Endothelial cell of umbilical vein (primary cell): ENCODE measurements around the gene FERMT2. TPM values are rescaled to one million over a fixed set of nuclear protein-coding genes. Genes with fewer than 3 reads are reported as not detected.

Experiments used
- BruUV-seq: library from RNA; stranded (reverse); fragments of 400-500 nt; replicated peaks from 2 replicates; lab custom pipeline; 2021; lab: Mats Ljungman, UMichigan
- CTCF ChIA-PET: fragments of 300-600, 350-600 bp; sonication (Branson Sonifier 250); formaldehyde crosslinking; loops from one replicate; lab custom pipeline; 2021; ENCODE audit warnings: antibody characterized with exemption, inconsistent platforms; lab: Charles Lee
- POLR2A ChIA-PET: fragments of 300-600, 350-600 bp; sonication (Branson Sonifier 250); formaldehyde crosslinking; loops from one replicate; lab custom pipeline; 2021; ENCODE audit warnings: antibody characterized with exemption, inconsistent platforms; lab: Charles Lee
- DNase-seq: peaks from one replicate; pipeline ENCODE4 v3.0.0-alpha.2; 2011; ENCODE audit warnings: low read depth, low spot score
- FAIRE-seq: peaks from 2 replicates; lab custom pipeline; 2011; peaks lifted over from hg19 to GRCh38; lab: Jason Lieb, UNC
- H2AFZ ChIP-seq: 2 replicates; pipeline ENCODE4 v1.6.0; 2012; ENCODE audit warnings: low read depth, low read length, control low read depth, inconsistent platforms
- H3K27ac ChIP-seq: 2 replicates; pipeline ENCODE4 v1.5.1; 2011; ENCODE audit warnings: low read depth, mild to moderate bottlenecking, control low read depth, low read length, moderate library complexity; ENCODE audit not compliant: insufficient read depth
- H3K27me3 ChIP-seq, 2 experiments: 2 replicates each; pipeline versions ENCODE4 v1.6.0 to v1.6.1; 2011; ENCODE audit warnings: low read length in 2 of 2, mixed read lengths in 1 of 2; ENCODE audit not compliant: control insufficient read depth in 2 of 2, insufficient read depth in 2 of 2
- H3K36me3 ChIP-seq, 2 experiments: 2 replicates in 1 of 2; 3 replicates in 1 of 2; pipeline ENCODE4 v1.5.1; 2011; ENCODE audit warnings: low read length in 2 of 2, mild to moderate bottlenecking in 1 of 2, moderate library complexity in 1 of 2; ENCODE audit not compliant: control insufficient read depth in 2 of 2, insufficient read depth in 2 of 2; ENCODE audit errors: extremely low read depth in 1 of 2
- H3K4me1 ChIP-seq: 3 replicates; pipeline ENCODE4 v1.5.1; 2011; ENCODE audit warnings: mild to moderate bottlenecking, low read length; ENCODE audit not compliant: control insufficient read depth, insufficient read depth; ENCODE audit errors: extremely low read depth
- H3K4me2 ChIP-seq: 2 replicates; pipeline ENCODE4 v1.6.1; 2011; ENCODE audit warnings: low read length, control low read depth, mixed read lengths; ENCODE audit not compliant: insufficient read depth
- H3K4me3 ChIP-seq, 3 experiments: fragments of 200-600 bp in 1 of 3; sonication (generic), shearing (Covaris generic) in 1 of 3; replicated peaks in 1 of 3; 2 replicates each; pipeline ENCODE4 v1.5.1; 2011 to 2016; ENCODE audit warnings: control low read depth in 3 of 3, low read length in 3 of 3, mild to moderate bottlenecking in 2 of 3, inconsistent platforms in 1 of 3, low read depth in 1 of 3, moderate library complexity in 1 of 3; ENCODE audit not compliant: insufficient read depth in 1 of 3
- H3K79me2 ChIP-seq: 2 replicates; pipeline ENCODE4 v1.6.0; 2012; ENCODE audit warnings: low read length, inconsistent platforms; ENCODE audit not compliant: control insufficient read depth, insufficient read depth
- H3K9ac ChIP-seq: replicated peaks from 2 replicates; pipeline ENCODE3; 2011; ENCODE audit warnings: low read length, control low read depth; ENCODE audit not compliant: insufficient read depth; ENCODE audit errors: extremely low read depth
- H3K9me1 ChIP-seq: replicated peaks from 3 replicates; pipeline ENCODE4 v1.6.0; 2011; ENCODE audit warnings: mild to moderate bottlenecking, low read length; ENCODE audit not compliant: control insufficient read depth, insufficient read depth; ENCODE audit errors: extremely low read depth
- H3K9me3 ChIP-seq: replicated peaks from 2 replicates; pipeline ENCODE4 v1.5.1; 2012; ENCODE audit warnings: low read length, inconsistent platforms; ENCODE audit not compliant: control insufficient read depth, insufficient read depth
- H4K20me1 ChIP-seq: replicated peaks from 2 replicates; pipeline ENCODE3; 2011; ENCODE audit warnings: mild to moderate bottlenecking, low read length; ENCODE audit not compliant: control insufficient read depth, insufficient read depth; ENCODE audit errors: extremely low read depth
- EZH2 ChIP-seq: IDR thresholded peaks from 2 replicates; pipeline ENCODE4 v1.6.1; 2012; ENCODE audit warnings: borderline replicate concordance, low read depth, mild to moderate bottlenecking, moderate library complexity, low read length, inconsistent platforms; ENCODE audit not compliant: severe bottlenecking
- FOS ChIP-seq: IDR thresholded peaks from 2 replicates; pipeline ENCODE4 v1.6.1; 2011; ENCODE audit warnings: mild to moderate bottlenecking, low read length, moderate library complexity, borderline replicate concordance; ENCODE audit not compliant: insufficient read depth
- GATA2 ChIP-seq: IDR thresholded peaks from 2 replicates; pipeline ENCODE4 v1.7.0; 2011; ENCODE audit warnings: low read depth, mild to moderate bottlenecking, moderate library complexity, mixed read lengths, low read length; ENCODE audit not compliant: insufficient read length, insufficient read depth
- JUN ChIP-seq: IDR thresholded peaks from 2 replicates; pipeline ENCODE4 v1.6.1; 2011; ENCODE audit warnings: borderline replicate concordance, low read depth; ENCODE audit not compliant: insufficient read length, insufficient read depth
- MYC ChIP-seq: IDR thresholded peaks from one replicate; pipeline ENCODE4 v1.6.1; 2011; ENCODE audit warnings: mild to moderate bottlenecking, low read depth, low read length
- POLR2A ChIP-seq: IDR thresholded peaks from 2 replicates; pipeline ENCODE4 v1.6.1; 2012; ENCODE audit warnings: low read depth, mild to moderate bottlenecking, control low read depth, low read length
- POLR2AphosphoS5 ChIP-seq: IDR thresholded peaks from 2 replicates; pipeline ENCODE4 v1.6.1; 2012; ENCODE audit warnings: low read depth, mild to moderate bottlenecking, control low read depth, low read length, moderate library complexity; ENCODE audit not compliant: insufficient read depth
- dilution Hi-C: fragments of 300-500 bp; cut with MboI; formaldehyde crosslinking; loops from one replicate; pipeline ENCODE4 v1.15.0; 2019; ENCODE audit warnings: low sequenced_read_pairs; ENCODE audit not compliant: extremely low pct_ligation_motif_present
- intact Hi-C: fragments of 100-400 bp; cut with micrococcal nuclease; formaldehyde crosslinking; loops from one replicate; pipeline ENCODE4 v1.10.0; 2022
- polyA plus RNA-seq, 4 experiments: library from polyadenylated mRNA; depleted of rRNA in 3 of 4; stranded (reverse) in 3 of 4; unstranded in 1 of 4; fragments of >200 nt; gene quantifications; 2 replicates each; pipeline versions ENCODE4 v1.2.1 to v1.2.3, GENCODE V29; 2011 to 2012; ENCODE audit warnings: missing spikeins in 1 of 4
- total RNA-seq: library from RNA; stranded (reverse); gene quantifications from 2 replicates; pipeline ENCODE4 v1.2.3, GENCODE V29; 2021
- TF ChIP-seq, protein P1 (sequence below): IDR thresholded peaks from 2 replicates; pipeline ENCODE4 v1.6.1; 2011; ENCODE audit not compliant: insufficient read depth, insufficient read length
- TF ChIP-seq, protein P2 (sequence below), 2 donors: IDR thresholded peaks; 1 replicate in 1 of 2; 2 replicates in 1 of 2; pipeline ENCODE4 v1.5.1; 2011; ENCODE audit warnings: low read length in 2 of 2, mild to moderate bottlenecking in 2 of 2, moderate library complexity in 2 of 2, control low read depth in 1 of 2, inconsistent platforms in 1 of 2, low read depth in 1 of 2; ENCODE audit not compliant: insufficient read depth in 1 of 2; ENCODE audit errors: extremely low read depth in 1 of 2

Gene FERMT2
- total and polyA plus RNA-seq, 2 donors (not counting 3 experiments of a cell fraction or from before 2014, with no cell fraction given) = 58.7 to 108 TPM

DNA sequence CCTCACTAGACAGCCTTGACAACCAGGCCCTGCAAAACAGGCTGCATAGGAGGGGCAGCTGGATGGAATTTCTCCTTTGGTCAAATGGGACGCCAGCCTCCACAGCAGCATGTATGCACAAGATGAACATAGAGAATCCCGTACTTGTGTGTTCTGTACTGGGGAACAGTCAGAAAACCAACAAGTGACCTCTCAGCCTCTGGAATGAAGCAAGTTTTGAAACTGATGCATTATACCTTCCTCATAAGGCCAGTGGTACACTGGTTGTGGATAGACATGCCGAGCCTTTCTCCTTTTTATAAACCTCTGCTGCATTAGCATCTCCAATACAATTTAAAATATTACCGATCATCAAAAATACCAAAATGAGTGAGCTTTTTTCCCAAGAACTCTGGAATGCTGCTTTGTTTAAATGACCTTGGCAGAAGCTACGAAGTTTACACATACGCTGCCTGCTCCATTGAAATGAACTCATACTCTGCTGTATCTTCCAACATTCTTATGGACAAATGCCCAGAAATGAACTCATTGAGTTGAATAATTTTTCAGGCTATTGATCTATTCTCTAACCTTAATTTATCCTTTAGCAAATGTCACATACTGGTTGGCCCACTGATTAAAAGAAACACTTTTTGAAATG lies 47.6 kb upstream of the FERMT2 start:
- H3K27me3 ChIP-seq = peaks cover 0 to 3% of the 10 kb centered on the region in 2 experiments
- H3K36me3 ChIP-seq = no peaks in the 10 kb centered on the region
- FAIRE-seq = no peak
- ChIA-PET CTCF (no interaction called here), POLR2A (no interaction called here)
- H3K27ac ChIP-seq = no peak overlapping the region
- H3K4me1 ChIP-seq = no peaks in the 10 kb centered on the region
- H3K9me1 ChIP-seq = no peaks in the 10 kb centered on the region
- no peaks in the 10 kb centered on the region for H4K20me1 ChIP-seq
- intact Hi-C loops (no loop called here), dilution Hi-C loops (no loop called here)
- no peak overlapping the region for H2AFZ ChIP-seq
- no peak overlapping the region for H3K4me2 ChIP-seq
- no peak for TF ChIP-seq EZH2
- TF ChIP-seq POLR2A = no peak
- TF ChIP-seq MYC = no peak
- no peak for TF ChIP-seq GATA2
- TF ChIP-seq, protein P1, sequence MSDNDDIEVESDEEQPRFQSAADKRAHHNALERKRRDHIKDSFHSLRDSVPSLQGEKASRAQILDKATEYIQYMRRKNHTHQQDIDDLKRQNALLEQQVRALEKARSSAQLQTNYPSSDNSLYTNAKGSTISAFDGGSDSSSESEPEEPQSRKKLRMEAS = no peak
- no peak for TF ChIP-seq JUN
- no peak for TF ChIP-seq FOS
- TF ChIP-seq POLR2AphosphoS5 = no peak
- TF ChIP-seq, protein P2, sequence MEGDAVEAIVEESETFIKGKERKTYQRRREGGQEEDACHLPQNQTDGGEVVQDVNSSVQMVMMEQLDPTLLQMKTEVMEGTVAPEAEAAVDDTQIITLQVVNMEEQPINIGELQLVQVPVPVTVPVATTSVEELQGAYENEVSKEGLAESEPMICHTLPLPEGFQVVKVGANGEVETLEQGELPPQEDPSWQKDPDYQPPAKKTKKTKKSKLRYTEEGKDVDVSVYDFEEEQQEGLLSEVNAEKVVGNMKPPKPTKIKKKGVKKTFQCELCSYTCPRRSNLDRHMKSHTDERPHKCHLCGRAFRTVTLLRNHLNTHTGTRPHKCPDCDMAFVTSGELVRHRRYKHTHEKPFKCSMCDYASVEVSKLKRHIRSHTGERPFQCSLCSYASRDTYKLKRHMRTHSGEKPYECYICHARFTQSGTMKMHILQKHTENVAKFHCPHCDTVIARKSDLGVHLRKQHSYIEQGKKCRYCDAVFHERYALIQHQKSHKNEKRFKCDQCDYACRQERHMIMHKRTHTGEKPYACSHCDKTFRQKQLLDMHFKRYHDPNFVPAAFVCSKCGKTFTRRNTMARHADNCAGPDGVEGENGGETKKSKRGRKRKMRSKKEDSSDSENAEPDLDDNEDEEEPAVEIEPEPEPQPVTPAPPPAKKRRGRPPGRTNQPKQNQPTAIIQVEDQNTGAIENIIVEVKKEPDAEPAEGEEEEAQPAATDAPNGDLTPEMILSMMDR (IDR thresholded peaks at IDR 0.05; ENCODE audit: extremely low read depth in 1 of 2, insufficient read depth in 1 of 2, low read depth in 1 of 2, low read length in 2 of 2) = no peak
- no peak overlapping the region for H3K4me3 ChIP-seq
- BruUV-seq = no TSS peak
- no peaks in the 10 kb centered on the region for H3K79me2 ChIP-seq
- no peak overlapping the region for H3K9ac ChIP-seq
- H3K9me3 ChIP-seq = no peaks in the 10 kb centered on the region
- no peak for DNase-seq
